ENCODE measurements around the gene TMPRSS11E. TPM values are rescaled to one million over a fixed set of nuclear protein-coding genes. Genes with fewer than 3 reads are reported as not detected.
"Not testable (repeated sequence)": the region's sequence is repeated elsewhere in the genome, so short reads cannot be mapped to it uniquely, and the experiment has no call there.

Gene TMPRSS11E
- 0.42 TPM for total RNA-seq

GRCh38 chr4:68447201-68447600 lies at the start of gene TMPRSS11E:
Gene TMPRSS11E, plus strand, starts transcription at chr4:68447463. Its CDS starts 50 bp downstream, at chr4:68447513.
- no peaks in the 10 kb centered on the region for H3K27me3 ChIP-seq (ENCODE audit: insufficient read depth, low read length)

DNA sequence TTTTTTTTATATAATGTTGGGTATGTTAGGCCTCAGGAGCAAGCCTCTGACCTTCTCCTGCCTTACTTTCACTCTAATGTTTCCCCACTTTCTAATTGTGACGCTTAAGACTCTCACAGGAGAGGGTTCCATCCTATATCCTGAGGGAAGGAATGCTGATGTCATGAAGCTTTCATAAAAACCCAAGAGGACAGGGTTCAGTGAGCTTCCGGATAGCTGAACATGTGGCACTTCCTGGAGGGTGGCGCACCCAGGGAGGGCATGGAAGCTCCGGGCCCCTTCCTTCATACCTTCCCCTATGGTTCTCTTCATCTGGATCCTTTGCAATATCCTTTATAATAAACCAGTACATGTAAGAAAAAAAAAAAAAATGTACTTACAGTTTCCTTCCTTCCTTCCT lies 48.0 kb upstream of the TMPRSS11E start:
- H3K9me3 ChIP-seq (ENCODE audit: low read depth, low read length): no peaks in the 10 kb centered on the region
- no peaks in the 10 kb centered on the region for H3K27me3 ChIP-seq (ENCODE audit: insufficient read depth, low read length)
- H3K4me1 ChIP-seq (ENCODE audit: insufficient read depth, low read length): no peaks in the 10 kb centered on the region
- H3K4me3 ChIP-seq (ENCODE audit: low read length): no peak overlapping the region

More at GRCh38 chr4:68447201-68447600, at the start of gene TMPRSS11E:
- H3K4me1 ChIP-seq (ENCODE audit: insufficient read depth, low read length): peaks cover 2% of the 10 kb centered on the region
- no peaks in the 10 kb centered on the region for H3K9me3 ChIP-seq (ENCODE audit: low read depth, low read length)
- H3K4me3 ChIP-seq (ENCODE audit: low read length): no peak within 1 kb of the TSS

DNA sequence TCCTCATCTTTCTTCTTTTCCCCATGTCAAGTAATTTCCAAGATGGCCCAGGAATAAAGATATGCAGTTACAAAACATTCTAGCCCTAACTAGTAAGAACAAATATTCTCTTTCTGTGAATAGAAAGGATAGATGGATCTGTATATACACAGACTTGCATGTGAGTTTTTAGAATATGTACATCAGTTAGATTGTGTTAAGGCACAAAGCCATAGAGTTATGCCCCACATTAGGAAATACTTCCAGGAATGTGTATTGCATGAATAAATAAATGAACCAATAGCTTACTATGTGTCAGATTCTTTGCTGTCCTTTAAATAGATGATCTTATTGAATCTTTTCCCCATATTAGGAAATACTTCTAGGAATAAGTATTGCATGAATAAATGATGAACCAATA lies 46.0 kb upstream of the TMPRSS11E start:
- H3K9me3 ChIP-seq (ENCODE audit: low read depth, low read length): no peaks in the 10 kb centered on the region
- no peaks in the 10 kb centered on the region for H3K27me3 ChIP-seq (ENCODE audit: insufficient read depth, low read length)
- no peak overlapping the region for H3K4me3 ChIP-seq (ENCODE audit: low read length)
- no peaks in the 10 kb centered on the region for H3K4me1 ChIP-seq (ENCODE audit: insufficient read depth, low read length)

GRCh38 chr4:68404153-68404552 lies 43.1 kb upstream of the TMPRSS11E start:
- Histone ChIP-seq H3K9me3 (ENCODE audit: low read depth, low read length) (no peaks in the 10 kb centered on the region), H3K4me1 (ENCODE audit: insufficient read depth, low read length) (no peaks in the 10 kb centered on the region), H3K4me3 (ENCODE audit: low read length) (no peak overlapping the region), H3K27me3 (ENCODE audit: insufficient read depth, low read length) (no peaks in the 10 kb centered on the region)

DNA sequence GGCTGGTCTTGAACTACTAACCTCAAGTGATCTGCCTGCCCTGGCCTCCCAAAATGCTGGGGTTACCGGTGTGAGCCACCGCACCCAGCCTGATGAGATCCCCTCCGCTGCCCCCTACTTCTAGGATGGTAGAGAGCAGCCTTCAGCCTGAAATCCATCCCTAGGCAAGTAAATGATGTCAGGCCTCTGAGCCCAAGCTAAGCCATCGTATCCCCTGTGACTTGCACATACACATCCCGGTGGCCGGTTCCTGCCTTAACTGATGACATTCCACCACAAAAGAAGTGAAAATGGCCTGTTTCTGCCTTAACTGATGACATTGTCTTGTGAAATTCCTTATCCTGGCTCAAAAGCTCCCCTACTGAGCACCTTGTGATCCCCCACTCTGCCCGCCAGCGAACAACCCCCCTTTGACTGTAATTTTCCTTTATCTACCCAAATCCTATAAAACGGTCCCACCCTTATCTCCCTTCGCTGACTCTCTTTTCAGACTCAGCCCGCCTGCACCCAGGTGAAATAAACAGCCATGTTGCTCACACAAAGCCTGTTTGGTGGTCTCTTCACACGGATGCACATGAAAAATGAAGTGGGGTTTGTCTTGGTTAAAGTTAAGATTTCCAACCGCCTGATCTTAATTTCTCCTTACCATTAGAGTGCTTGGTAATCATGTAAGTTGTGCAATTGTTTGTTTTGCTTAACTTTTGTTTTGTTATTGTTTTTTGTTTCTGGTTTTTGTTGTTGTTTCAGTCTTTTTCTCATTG lies 41.4 kb upstream of the TMPRSS11E start:
- not testable (repeated sequence) for H3K27me3 ChIP-seq (ENCODE audit: insufficient read depth, low read length); H3K4me3 ChIP-seq (ENCODE audit: low read length); H3K9me3 ChIP-seq (ENCODE audit: low read depth, low read length); H3K4me1 ChIP-seq (ENCODE audit: insufficient read depth, low read length)

DNA sequence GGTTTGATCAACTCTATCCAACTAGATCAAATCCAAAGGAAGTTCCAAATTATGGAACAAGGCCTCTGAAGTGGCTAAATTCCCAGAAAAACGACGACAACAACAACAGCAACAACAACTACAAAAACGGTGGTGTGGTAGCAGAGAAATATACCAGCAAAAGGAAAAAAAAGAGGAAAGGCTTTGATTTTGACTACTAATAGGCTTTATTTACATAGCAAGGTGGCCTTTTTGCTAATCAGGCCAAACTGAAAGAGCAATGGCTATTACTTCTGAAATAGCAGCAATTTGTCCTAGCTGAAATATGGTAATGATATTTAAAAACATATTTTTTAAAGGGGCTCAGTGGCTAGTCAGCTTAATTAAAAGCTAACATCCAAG lies 40.8 kb upstream of the TMPRSS11E start:
- Histone ChIP-seq H3K27me3 (ENCODE audit: insufficient read depth, low read length) (no peaks in the 10 kb centered on the region), H3K4me3 (ENCODE audit: low read length) (no peak overlapping the region), H3K4me1 (ENCODE audit: insufficient read depth, low read length) (no peaks in the 10 kb centered on the region), H3K9me3 (ENCODE audit: low read depth, low read length) (no peaks in the 10 kb centered on the region)

- H3K4me1 ChIP-seq (ENCODE audit: insufficient read depth, low read length); H3K27me3 ChIP-seq (ENCODE audit: insufficient read depth, low read length); H3K4me3 ChIP-seq (ENCODE audit: low read length); H3K9me3 ChIP-seq (ENCODE audit: low read depth, low read length): not testable (repeated sequence)
These were observed 40.0 kb upstream of the TMPRSS11E start for GRCh38 chr4:68407015-68407867.

- Histone ChIP-seq H3K4me1 (ENCODE audit: insufficient read depth, low read length) (no peaks in the 10 kb centered on the region), H3K4me3 (ENCODE audit: low read length) (no peak overlapping the region), H3K9me3 (ENCODE audit: low read depth, low read length) (no peaks in the 10 kb centered on the region), H3K27me3 (ENCODE audit: insufficient read depth, low read length) (no peaks in the 10 kb centered on the region)
These were observed 39.4 kb upstream of the TMPRSS11E start for GRCh38 chr4:68407868-68408190.

GRCh38 chr4:68410149-68410548 lies 37.1 kb upstream of the TMPRSS11E start:
- no peaks in the 10 kb centered on the region for H3K9me3 ChIP-seq (ENCODE audit: low read depth, low read length)
- H3K27me3 ChIP-seq (ENCODE audit: insufficient read depth, low read length): no peaks in the 10 kb centered on the region
- no peaks in the 10 kb centered on the region for H3K4me1 ChIP-seq (ENCODE audit: insufficient read depth, low read length)
- no peak overlapping the region for H3K4me3 ChIP-seq (ENCODE audit: low read length)

DNA sequence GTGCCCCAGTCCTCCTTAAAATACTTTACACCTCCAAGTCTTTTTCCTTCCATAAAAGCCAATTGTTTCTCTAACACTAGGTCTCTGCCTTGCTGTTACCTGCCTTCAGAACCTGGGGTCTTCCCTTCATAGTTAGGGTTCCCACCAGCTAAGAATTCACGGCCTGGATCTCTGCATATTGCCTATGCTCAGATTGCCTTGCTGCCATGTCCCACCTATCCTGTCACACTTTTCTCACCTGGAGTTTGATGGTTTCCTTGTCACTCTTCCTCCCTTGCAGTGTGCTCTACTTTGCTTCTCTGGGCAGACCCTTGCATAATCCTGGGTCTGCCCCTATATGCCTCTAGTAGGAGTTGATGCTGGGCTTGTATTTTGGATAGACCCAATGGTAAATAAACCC lies 36.6 kb upstream of the TMPRSS11E start:
- Histone ChIP-seq H3K27me3 (ENCODE audit: insufficient read depth, low read length) (no peaks in the 10 kb centered on the region), H3K4me3 (ENCODE audit: low read length) (no peak overlapping the region), H3K4me1 (ENCODE audit: insufficient read depth, low read length) (no peaks in the 10 kb centered on the region), H3K9me3 (ENCODE audit: low read depth, low read length) (no peaks in the 10 kb centered on the region)

DNA sequence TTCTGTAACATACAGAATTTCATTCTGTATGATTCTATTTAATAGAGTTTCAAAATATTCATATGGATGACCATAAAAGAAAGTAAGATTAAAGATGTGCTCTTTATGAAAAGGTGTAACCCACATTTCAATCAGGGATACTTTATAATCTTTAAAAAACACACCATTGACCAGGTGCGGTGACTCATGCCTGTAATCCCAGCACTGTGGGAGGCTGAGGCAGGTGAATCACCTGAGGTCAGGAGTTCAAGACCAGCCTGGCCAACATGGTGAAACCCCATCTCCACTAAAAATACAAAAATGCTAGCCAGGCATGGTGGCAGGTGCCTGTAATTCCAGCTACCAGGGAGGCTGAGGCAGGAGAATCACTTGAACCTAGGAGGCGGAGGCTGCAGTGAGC lies 35.2 kb upstream of the TMPRSS11E start:
- not testable (repeated sequence) for H3K27me3 ChIP-seq (ENCODE audit: insufficient read depth, low read length); H3K9me3 ChIP-seq (ENCODE audit: low read depth, low read length); H3K4me1 ChIP-seq (ENCODE audit: insufficient read depth, low read length); H3K4me3 ChIP-seq (ENCODE audit: low read length)

GRCh38 chr4:68416591-68416990 lies 30.7 kb upstream of the TMPRSS11E start:
- H3K4me3 ChIP-seq (ENCODE audit: low read length): no peak overlapping the region

DNA sequence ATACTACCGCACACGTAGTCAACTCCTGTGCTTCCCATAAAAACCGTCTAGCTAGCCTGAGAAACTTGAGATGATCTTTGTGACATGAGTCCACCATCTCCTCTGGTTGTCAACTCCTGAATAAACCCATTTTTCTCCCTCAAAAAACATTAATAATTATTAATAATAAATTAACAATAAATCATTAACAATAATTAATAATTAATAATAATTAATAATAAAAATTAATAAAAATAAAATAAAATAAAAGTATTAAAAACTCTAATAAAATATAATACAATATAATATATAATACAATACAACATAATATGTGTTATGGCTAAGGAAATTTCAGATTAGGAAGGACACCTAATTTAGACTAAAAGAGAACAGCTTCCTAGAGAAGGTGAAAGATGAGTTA lies 20.7 kb upstream of the TMPRSS11E start:
- Histone ChIP-seq H3K4me3 (ENCODE audit: low read length) (no peak overlapping the region), H3K27me3 (ENCODE audit: insufficient read depth, low read length) (no peaks in the 10 kb centered on the region), H3K4me1 (ENCODE audit: insufficient read depth, low read length) (no peaks in the 10 kb centered on the region), H3K9me3 (ENCODE audit: low read depth, low read length) (no peaks in the 10 kb centered on the region)

More at GRCh38 chr4:68416591-68416990, 30.7 kb upstream of the TMPRSS11E start:
- no peaks in the 10 kb centered on the region for H3K4me1 ChIP-seq (ENCODE audit: insufficient read depth, low read length)
- no peaks in the 10 kb centered on the region for H3K27me3 ChIP-seq (ENCODE audit: insufficient read depth, low read length)
- no peaks in the 10 kb centered on the region for H3K9me3 ChIP-seq (ENCODE audit: low read depth, low read length)

GRCh38 chr4:68430337-68430736 lies 16.9 kb upstream of the TMPRSS11E start:
- H3K9me3 ChIP-seq (ENCODE audit: low read depth, low read length): no peaks in the 10 kb centered on the region
- H3K27me3 ChIP-seq (ENCODE audit: insufficient read depth, low read length): no peaks in the 10 kb centered on the region
- no peaks in the 10 kb centered on the region for H3K4me1 ChIP-seq (ENCODE audit: insufficient read depth, low read length)
- no peak overlapping the region for H3K4me3 ChIP-seq (ENCODE audit: low read length)

DNA sequence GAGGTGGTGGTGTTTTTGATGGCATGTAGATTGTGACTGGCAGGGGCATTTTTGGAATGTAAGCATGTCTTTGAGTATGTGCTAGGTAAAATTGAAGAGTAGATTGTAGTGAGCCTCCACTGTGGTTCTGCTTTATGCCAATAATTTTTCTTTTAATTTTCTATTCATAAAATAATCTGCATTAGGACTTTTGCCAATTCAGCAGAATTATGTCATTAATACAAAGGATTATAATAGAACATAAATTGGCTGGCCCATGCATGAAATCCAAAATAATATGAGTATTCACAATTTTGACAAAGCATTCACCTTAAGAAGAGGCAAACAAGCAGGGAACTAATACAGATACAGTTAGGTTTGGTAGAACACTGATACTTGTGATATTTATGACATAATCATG lies 14.9 kb upstream of the TMPRSS11E start:
- no peak overlapping the region for H3K4me3 ChIP-seq (ENCODE audit: low read length)
- no peaks in the 10 kb centered on the region for H3K4me1 ChIP-seq (ENCODE audit: insufficient read depth, low read length)
- H3K27me3 ChIP-seq (ENCODE audit: insufficient read depth, low read length): no peaks in the 10 kb centered on the region
- no peaks in the 10 kb centered on the region for H3K9me3 ChIP-seq (ENCODE audit: low read depth, low read length)

DNA sequence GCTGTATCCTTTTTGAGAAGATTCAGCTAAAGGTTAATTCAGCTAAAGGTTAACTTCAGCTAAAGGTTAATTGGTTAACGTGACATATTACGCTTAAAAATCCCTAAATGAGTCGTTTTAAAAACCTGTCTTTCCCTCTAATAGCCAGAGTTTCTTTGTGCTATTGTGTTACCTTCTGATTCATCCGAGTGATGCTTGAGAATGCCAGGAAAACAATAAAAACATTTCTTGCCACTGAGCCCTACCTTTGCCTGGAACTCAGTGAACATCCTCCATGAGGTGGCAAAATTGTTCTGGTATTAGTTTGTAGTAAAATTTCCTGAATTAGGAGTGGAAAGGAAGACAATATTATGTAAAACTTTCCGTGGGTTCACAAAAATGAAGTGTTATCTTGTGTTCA lies 13.7 kb upstream of the TMPRSS11E start:
- H3K9me3 ChIP-seq (ENCODE audit: low read depth, low read length): no peaks in the 10 kb centered on the region
- no peaks in the 10 kb centered on the region for H3K4me1 ChIP-seq (ENCODE audit: insufficient read depth, low read length)
- no peak overlapping the region for H3K4me3 ChIP-seq (ENCODE audit: low read length)

More for the DNA sequence above, 13.7 kb upstream of the TMPRSS11E start:
- no peaks in the 10 kb centered on the region for H3K27me3 ChIP-seq (ENCODE audit: insufficient read depth, low read length)
